ENCODE measurements around the gene GPANK1. TPM values are rescaled to one million over a fixed set of nuclear protein-coding genes. Genes with fewer than 3 reads are reported as not detected.
A peak's percentile ranks its signal among the peaks of the same experiment; 100 is the strongest.

GPANK1 gene
- total RNA-seq, 2 donors from 2014 or later, result 19.7 to 28.1 TPM

DNA sequence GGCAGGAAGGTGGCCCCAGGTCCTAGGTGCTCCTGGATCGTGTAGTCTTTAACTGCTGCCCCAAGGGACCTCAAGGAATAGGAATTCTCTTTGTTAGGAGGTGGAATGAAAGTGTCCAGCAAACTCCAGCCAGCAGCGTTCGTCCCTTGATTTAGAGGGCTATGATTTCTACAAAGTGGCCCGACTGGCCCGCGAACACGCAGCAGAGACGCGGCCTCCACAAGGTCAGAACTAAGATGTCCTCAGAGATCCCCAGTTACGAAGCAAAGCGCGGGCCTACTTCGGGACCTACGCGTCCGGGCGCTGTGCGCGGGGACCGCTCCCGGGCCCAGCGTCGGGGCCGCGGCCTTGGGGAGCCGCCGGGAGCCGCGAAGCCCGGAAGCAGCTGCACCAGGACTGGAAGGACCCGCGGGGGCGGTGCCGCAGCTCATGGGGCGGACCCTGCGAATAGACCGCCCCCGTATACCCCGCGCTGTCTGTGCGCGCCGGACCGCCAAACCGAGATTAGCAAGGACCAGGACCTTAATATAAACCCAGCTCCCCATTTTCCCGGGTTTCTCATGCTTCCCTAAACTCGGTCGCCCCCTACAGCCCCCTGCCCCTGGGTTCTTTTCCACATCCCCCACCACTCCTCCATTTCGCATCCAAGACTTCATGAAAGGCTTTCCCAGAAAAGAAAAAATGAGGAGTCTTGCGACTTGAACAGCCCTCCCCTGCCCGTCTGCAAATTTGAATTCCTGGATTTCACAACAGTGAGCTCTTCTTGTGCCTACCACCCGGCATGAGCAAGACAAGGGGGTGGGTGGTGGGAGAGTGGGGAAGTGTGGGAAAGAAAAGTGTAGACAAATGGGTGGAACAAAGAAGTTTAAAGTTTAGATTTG lies 4.2 kb downstream of the GPANK1 start, which contains the start of gene C6orf47:
C6orf47 (minus strand) TSS at position 398 of the 881 bp plus-strand sequence. CDS start 831 bp downstream, outside the sequence.
- Histone ChIP-seq H3K4me3 (peak within 1 kb of the TSS; percentile 57 to 58), H3K36me3 (no peaks in the 10 kb centered on the region), H3K4me1 (replicated peaks) (peaks cover 24% of the 10 kb centered on the region), H3K9me3 (no peaks in the 10 kb centered on the region), H3K27ac (peak within 1 kb of the TSS; percentile 76 to 87), H3K27me3 (replicated peaks; ENCODE audit: insufficient read depth) (no peaks in the 10 kb centered on the region)
- intact Hi-C loops (cut with DNase I), result no loop called here
- peak; percentile 81 for DNase-seq (ENCODE audit: low spot score)
- TF ChIP-seq, protein P1, sequence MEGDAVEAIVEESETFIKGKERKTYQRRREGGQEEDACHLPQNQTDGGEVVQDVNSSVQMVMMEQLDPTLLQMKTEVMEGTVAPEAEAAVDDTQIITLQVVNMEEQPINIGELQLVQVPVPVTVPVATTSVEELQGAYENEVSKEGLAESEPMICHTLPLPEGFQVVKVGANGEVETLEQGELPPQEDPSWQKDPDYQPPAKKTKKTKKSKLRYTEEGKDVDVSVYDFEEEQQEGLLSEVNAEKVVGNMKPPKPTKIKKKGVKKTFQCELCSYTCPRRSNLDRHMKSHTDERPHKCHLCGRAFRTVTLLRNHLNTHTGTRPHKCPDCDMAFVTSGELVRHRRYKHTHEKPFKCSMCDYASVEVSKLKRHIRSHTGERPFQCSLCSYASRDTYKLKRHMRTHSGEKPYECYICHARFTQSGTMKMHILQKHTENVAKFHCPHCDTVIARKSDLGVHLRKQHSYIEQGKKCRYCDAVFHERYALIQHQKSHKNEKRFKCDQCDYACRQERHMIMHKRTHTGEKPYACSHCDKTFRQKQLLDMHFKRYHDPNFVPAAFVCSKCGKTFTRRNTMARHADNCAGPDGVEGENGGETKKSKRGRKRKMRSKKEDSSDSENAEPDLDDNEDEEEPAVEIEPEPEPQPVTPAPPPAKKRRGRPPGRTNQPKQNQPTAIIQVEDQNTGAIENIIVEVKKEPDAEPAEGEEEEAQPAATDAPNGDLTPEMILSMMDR (IDR thresholded peaks at IDR 0.05), result peak in 2 of 4 experiments; percentile 5 to 14
- TF ChIP-seq POLR2AphosphoS5 (IDR thresholded peaks at IDR 0.05), result peak; percentile 71
- peak; percentile 84 for TF ChIP-seq POLR2A (IDR thresholded peaks at IDR 0.05)
- under 1% methylated on average over 47 of the region's 52 CpGs for WGBS

DNA sequence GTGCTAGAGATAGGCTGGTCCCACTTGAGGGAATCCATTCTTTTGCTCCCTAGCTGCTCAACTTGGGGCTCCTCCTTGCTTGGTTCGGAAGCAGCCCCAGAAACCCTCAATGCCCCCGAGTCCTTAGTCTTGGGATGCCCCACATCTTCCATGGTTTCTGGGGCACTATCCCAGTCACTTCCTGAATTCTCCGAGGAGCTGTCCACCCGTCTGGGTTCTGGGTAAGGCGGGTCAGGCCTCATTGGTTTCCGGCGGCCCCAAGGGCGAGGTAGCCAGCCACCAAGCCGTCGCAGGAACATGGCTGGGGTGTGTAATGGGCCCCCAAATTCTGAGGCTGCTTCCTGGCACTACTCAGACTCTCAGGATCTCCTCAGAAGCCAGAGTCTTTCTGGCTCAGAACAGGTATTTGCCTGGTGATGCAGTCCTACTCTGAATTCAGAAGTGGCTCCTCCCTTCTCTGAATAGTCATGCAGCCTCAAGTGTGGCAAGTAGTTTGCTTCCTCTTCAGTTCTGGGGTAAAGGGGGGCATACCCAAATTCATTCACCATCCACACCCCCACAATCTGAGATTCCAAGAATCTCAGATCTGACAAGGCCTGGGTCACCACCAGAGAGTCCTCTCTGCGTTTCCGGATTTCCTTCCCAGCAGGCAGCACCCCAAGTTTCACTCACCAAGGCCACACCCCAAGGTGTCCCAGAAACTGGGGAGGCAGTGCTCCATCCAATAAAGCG lies 5.0 kb downstream of the GPANK1 start:
- no peaks in the 10 kb centered on the region for H3K27me3 ChIP-seq (replicated peaks; ENCODE audit: insufficient read depth)
- peak overlapping the region; percentile 57 to 58 for H3K4me3 ChIP-seq
- H3K36me3 ChIP-seq, result no peaks in the 10 kb centered on the region
- no peaks in the 10 kb centered on the region for H3K9me3 ChIP-seq
- TF ChIP-seq POLR2A (IDR thresholded peaks at IDR 0.05), result no peak
- TF ChIP-seq, protein P1 (IDR thresholded peaks at IDR 0.05), result no peak
- no peak for TF ChIP-seq POLR2AphosphoS5 (IDR thresholded peaks at IDR 0.05)
- intact Hi-C loops (cut with DNase I), result no loop called here
- WGBS, result 16% methylated on average over 13 of the region's 13 CpGs
- peaks cover 24% of the 10 kb centered on the region for H3K4me1 ChIP-seq (replicated peaks)
- no peak for DNase-seq (ENCODE audit: low spot score)
- H3K27ac ChIP-seq, result peak overlapping the region; percentile 76 to 87

DNA sequence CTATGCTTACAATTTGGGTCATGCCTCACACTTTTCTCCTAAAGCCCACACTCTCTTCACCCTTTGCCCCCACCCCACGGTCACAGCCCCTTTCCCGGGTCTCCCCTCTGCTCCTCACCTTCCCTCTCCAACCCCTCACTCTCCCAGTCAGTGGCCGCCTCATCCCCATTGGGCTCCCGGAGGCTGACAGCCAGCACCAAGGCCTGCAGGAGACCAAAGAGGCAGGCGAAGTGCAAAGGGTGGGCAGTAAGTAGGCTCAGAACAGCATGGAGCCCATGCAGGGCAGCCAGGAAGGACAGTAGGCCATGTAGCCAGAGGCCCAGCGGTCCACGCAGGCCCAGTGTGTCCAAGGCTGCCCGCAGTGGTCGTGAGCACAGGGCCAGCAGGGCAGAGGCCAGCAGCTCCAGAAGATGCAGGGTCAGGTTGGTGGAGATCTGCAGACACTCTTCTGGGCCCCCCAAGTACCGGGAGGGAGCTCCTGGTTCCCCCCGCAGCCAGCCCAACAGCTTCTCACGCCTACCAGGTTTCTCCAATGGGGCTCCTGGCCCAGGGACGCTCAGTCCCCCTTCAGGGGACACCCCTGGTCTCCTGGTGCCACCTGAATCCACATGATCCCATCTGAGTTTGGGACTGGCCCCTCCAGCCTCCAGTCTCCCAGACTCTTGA lies 5.7 kb downstream of the GPANK1 start:
- Histone ChIP-seq H3K27me3 (replicated peaks; ENCODE audit: insufficient read depth) (no peaks in the 10 kb centered on the region), H3K4me1 (replicated peaks) (peaks cover 24% of the 10 kb centered on the region), H3K27ac (peak overlapping the region in 1 of 2 donors; percentile 76), H3K9me3 (no peaks in the 10 kb centered on the region), H3K4me3 (peak overlapping the region; percentile 57 to 58), H3K36me3 (no peaks in the 10 kb centered on the region)
- 81% methylated on average over 13 of the region's 13 CpGs for whole genome bisulfite sequencing
- intact Hi-C loops (cut with DNase I), result no loop called here
- TF ChIP-seq POLR2A (IDR thresholded peaks at IDR 0.05) (no peak), POLR2AphosphoS5 (IDR thresholded peaks at IDR 0.05) (no peak)
- TF ChIP-seq, protein P1 (IDR thresholded peaks at IDR 0.05), result no peak
- DNase-seq (ENCODE audit: low spot score), result no peak

DNA sequence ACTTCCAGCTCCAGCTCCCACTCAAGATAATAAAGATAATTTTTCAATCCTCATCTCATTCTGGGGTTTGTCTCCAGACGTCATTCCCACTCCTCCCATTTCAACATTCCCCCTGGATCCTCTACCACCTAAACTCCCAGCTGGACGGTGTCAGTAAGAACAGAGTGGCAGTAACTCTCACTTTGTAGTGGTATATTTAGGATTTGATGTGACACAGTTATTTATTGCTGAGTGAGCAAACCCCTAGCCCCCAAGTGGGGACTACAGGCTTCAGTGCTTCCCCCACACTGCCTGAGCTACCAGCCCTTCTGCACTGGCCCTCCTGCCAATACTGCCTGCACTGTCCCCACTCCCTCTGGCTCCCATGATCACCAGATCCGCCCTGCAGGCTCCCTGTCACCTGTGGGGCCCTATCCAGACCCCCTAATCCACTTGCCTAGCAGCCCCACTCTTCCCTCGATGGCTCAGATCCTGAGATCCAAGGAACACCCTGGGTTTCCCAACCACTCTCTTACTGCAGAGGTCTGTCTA lies 6.6 kb downstream of the GPANK1 start:
- DNase-seq (ENCODE audit: low spot score), result no peak
- H3K27ac ChIP-seq, result no peak overlapping the region
- H3K4me1 ChIP-seq (replicated peaks), result peaks cover 17% of the 10 kb centered on the region
- no peaks in the 10 kb centered on the region for H3K36me3 ChIP-seq
- 70% methylated on average over 4 of the region's 4 CpGs for WGBS
- no peaks in the 10 kb centered on the region for H3K9me3 ChIP-seq
- intact Hi-C loops (cut with DNase I), result no loop called here
- H3K27me3 ChIP-seq (replicated peaks; ENCODE audit: insufficient read depth), result no peaks in the 10 kb centered on the region
- H3K4me3 ChIP-seq, result no peak overlapping the region
- no peak for TF ChIP-seq POLR2A (IDR thresholded peaks at IDR 0.05)
- no peak for TF ChIP-seq POLR2AphosphoS5 (IDR thresholded peaks at IDR 0.05)
- TF ChIP-seq, protein P1 (IDR thresholded peaks at IDR 0.05), result no peak

All from prostate gland (tissue), 2 donors.